COLO668 (cell line): ENCODE data around the gene E2F4.
A peak's percentile ranks its signal among the peaks of the same experiment; 100 is the strongest.

Source experiments
- DNase-seq: peaks from one replicate; lab custom pipeline; 2025; ENCODE audit not compliant: unreplicated experiment; lab: John Stamatoyannopoulos, UW

The E2F4 gene

GRCh38 chr16:67157892-67158635 is 33.9 kb upstream of the E2F4 start:
- peak; percentile 14 for DNase-seq

DNA sequence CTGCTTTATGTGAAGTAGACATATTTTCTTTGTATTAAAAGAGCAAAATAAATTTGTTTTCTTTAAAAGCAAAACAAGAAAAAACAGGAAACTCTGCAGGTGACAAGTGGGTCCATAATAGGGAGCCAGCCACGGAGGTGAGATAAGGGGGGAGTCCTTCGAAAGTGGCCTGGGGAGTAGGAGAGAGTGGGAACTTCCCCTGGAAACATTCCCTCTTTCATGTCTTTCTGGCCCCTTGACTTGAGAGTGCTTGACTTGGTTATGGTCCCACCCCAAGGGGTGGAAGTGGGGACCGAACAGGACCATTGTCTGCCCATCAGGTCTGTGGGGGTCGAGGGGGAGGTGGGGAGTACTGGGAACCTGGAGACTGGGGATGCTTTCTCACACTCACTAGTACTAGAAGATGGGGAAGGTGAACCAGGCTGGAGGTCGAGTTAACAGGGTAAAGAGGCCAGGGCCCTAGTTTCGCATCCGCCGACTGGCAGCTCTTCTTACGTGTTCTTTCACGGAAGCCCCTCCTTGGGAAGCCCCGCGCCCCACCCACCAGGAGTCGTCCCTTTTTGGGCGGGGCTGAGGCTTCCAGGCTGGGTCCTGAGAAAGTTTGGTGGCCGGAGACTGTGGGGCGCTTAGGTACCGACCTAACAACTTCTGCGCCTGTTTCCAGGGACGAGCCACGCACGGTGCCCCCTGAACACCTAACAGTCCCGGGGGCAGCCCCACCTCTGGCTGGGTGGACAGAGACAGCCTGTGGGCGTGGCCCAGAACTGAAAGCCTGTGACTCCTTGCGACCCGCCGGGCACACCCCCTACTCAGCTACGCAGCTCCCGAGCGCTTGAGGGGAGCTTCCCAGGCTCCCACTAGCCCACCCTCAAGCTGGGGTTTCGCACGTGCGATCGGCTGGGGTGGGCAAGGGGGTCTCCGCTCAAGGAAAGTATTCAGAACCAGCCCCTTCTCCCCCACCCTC is 33.0 kb upstream of the E2F4 start:
- peak; percentile 54 for DNase-seq

- peak; percentile 37 for DNase-seq
Measured at GRCh38 chr16:67161595-67162058, 30.3 kb upstream of the E2F4 start.

DNA sequence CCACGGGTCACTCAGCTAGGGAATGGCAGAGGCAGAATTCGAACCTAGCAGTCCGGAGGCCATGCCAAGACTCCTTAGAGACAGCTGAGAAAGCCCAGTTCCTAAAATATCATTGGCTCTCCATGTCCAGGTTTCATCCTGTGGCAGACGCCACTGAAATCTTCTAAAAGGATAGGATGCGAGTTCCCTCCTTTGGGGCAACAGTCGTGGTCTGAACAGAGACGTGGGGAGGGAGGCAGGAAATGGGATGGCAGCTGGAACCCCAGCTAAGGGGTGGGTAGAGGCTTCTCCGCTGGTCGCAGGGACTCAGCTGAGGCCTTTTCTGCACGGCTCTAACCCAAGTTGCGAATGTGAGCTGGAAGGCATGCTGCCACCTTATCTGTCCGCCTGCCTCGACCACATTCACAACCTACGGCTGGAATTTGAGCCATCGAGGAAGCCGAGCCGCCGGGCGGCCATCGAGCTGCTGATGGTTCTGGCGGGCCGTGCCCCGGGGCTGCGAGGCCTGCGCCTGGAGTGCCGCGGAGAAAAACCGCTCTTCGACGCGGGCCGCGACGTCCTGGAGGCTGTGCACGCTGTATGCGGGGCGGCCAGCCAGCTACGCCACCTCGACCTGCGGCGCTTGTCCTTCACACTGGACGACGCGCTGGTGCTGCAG is 29.3 kb upstream of the E2F4 start:
- no peak for DNase-seq

DNA sequence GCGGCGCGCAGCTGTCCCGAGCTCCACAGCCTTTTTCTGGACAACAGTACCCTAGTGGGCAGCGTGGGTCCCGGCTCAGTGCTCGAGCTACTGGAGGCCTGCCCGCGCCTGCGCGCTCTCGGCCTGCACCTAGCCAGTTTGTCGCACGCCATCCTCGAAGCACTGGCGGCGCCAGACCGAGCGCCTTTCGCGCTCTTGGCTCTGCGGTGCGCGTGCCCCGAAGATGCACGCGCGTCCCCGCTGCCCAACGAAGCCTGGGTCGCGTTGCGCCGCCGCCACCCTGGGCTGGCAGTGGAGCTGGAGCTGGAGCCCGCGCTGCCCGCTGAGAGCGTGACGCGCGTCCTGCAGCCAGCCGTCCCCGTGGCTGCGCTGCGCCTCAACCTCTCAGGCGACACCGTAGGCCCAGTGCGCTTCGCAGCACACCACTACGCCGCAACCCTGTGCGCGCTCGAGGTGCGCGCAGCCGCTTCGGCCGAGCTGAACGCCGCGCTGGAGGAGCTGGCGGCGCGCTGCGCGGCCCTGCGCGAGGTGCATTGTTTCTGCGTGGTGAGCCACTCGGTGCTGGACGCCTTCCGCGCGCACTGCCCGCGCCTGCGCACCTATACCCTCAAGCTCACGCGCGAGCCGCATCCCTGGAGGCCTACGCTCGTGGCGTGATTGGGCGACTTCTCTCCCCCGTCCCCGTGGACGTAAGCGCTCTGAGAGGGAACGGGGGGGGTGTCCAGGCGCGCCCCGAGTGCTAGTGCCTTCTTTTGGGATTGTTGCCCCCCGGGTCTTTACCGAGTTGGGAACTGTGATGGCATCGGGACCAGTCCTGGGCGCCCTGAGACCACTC is 28.6 kb upstream of the E2F4 start:
- DNase-seq = no peak

DNA sequence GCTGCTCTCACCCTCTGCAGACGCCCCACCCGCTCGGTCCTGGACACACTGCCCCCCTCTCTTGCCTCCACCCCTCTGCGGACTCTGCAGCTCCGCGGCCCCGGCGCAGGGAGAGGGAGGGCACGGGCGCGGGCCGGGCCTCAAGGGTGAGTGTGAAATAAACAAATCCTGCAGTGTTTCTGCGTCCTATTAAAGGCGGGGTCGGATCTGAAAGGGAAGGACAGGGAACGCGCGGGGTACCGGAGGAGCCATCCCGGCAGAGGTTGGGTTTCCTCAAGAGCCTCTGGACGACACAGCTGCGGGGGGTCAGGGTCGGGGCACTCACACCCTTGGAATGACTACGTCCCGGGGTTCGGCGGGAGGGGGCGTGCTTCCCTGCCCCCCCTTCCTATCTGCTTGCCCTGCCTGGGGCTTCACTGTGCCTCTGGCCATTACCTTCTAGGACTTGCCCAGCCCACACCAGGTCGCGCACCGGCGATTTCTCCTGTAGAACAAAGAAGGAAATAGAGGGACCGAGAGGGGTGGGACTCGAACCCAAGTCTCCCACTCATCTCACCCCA is 27.9 kb upstream of the E2F4 start:
- no peak for DNase-seq

DNA sequence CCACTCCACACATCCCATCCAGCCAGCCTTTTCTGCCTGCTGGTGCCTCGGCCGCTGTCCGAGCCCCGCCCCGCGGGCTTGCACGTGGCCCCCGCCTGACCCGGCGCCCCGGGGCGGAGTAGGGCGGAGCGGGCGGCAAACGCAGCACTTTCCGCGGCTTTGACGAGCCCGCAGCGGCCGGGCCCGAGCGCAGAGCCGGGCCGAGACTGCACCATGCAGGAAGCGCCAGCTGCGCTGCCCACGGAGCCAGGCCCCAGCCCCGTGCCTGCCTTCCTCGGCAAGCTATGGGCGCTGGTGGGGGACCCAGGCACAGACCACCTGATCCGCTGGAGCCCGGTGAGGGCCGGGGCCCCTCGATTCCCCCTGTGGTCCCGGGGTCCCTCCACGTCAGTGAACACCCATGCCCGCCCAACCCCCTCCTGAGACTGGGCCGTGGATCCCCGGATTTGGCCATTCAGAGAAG is 27.3 kb upstream of the E2F4 start, which contains the start of gene HSF4:
Gene HSF4, plus strand, starts transcription at position 147 of the 463 bp plus-strand sequence. Its CDS starts 67 bp downstream, at position 214.
- peak; percentile 9 for DNase-seq

DNA sequence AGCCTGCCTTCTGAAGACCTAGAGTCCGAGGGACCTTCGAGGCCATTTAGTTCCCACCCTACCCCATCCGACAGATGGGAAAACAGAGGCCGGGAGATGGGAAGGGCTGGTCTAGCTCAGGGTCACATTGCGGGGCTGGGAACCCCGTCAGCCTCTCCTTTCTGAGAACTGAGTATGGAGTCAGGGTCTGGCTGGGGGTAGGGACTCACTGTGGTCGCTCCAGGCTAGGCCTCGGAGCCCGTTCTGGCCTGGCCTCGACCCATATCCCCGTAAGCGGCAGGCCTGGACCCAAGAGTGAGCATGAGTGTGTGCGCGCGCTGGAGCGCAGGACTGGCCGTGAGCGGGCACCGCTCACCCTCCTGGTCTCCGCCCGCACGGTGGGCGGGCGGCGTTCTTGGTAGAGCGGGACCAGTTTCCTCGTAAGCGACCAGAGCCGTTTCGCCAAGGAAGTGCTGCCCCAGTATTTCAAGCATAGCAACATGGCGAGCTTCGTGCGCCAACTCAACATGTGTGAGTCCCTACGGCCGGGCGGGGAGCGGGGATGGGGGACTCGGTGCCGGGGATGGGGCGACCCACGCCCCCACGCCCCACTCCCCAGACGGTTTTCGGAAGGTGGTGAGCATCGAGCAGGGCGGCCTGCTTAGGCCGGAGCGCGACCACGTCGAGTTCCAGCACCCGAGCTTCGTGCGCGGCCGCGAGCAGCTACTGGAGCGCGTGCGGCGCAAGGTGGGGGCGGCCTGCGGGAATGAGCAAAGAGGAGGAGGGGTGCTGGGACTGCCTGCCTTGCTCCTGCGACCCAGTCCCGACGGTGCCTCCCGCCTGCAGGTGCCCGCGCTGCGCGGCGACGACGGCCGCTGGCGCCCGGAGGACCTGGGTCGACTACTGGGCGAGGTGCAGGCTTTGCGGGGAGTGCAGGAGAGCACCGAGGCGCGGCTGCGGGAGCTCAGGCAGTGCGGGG is 26.6 kb upstream of the E2F4 start:
- DNase-seq = no peak

DNA sequence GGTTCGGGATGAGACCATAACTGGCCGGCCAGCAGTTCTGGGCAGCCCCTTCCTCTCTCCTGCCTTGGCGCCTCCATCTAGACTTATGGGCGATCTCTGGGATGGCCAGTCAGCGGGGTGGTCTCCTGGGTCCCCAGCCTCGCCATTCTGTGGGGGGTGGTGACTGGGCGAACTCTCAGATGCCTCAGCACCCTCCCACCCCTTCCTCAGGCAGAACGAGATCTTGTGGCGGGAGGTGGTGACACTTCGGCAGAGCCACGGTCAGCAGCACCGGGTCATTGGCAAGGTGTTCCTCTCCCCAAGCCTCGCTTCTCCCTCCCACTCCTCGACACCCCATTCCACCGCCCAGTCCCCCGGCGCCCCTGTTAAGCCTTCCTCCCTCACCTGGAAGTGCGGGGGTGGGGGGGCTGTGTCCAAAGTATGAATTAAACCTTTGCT is 25.8 kb upstream of the E2F4 start:
- DNase-seq = no peak

- no peak for DNase-seq
Measured at GRCh38 chr16:67166598-67167168, 25.3 kb upstream of the E2F4 start.

DNA sequence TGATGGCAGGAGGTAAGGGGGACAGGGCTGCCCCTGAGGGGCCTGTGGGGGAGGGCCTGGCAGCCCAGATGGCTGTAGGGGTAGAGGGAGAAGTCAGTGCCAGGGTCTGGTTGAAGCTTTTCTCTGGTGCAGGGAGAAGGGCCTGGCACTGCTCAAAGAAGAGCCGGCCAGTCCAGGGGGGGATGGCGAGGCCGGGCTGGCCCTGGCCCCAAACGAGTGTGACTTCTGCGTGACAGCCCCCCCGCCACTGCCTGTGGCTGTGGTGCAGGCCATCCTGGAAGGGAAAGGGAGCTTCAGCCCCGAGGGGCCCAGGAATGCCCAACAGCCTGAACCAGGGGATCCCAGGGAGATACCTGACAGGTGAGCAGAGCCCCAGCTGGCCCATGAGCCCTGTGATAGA is 24.4 kb upstream of the E2F4 start:
- no peak for DNase-seq

- DNase-seq = no peak
Measured at GRCh38 chr16:67169011-67169451, 22.9 kb upstream of the E2F4 start.

- peak; percentile 53 for DNase-seq
Measured at GRCh38 chr16:67169642-67170167, 22.2 kb upstream of the E2F4 start.

DNA sequence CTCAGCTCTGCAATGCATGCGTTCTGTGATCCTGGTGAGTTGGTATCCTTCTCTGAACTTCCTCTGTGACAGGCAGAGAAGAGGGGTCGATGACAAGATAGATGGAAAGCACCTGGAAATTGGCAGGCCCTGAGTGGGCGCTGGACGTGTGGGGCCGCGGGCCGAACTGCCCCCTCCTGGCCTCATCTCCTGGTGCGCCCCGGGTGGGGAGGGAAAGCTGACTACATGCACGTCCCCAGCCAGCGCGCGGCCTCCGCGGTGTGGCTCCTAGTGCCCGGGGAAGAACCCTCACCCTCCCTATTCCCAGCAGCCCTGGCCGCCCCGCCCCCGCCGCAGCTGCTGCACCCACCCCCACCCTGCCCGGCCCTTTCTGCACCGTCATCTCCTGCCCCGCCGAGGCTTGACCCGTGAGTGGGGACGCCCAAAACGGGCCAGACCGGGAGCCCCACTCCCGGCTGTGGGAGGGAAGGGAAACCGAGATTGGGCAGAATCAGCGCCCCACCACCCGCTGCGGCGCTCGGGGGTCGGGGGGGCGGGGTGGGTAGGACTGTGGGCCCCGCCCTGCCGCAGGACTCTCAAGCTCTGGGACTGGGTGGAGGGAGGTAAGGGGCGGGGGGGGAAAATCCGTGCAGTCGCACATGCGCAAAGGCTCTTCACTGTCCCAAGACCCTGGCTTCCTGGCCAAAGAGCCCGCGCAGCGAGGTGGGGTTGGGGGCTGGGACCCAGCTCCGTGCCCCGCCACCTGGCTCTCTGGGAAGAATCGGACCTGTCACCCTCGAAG is 21.6 kb upstream of the E2F4 start, which contains the start of gene NOL3:
Gene NOL3, plus strand, starts transcription at position 371 of the 781 bp plus-strand sequence.
- DNase-seq = peak; percentile 85

GRCh38 chr16:67170949-67171649 is 20.9 kb upstream of the E2F4 start:
- peak; percentile 28 for DNase-seq

GRCh38 chr16:67173323-67173722 is 18.6 kb upstream of the E2F4 start:
- DNase-seq = no peak
